H1 (cell line): ENCODE measurements around the gene MAD2L2. TPM values are rescaled to one million over a fixed set of nuclear protein-coding genes. Genes with fewer than 3 reads are reported as not detected.

Experiments used
- CTCF ChIA-PET: fragments of 300-600 bp; sonication (Branson Sonifier 250); formaldehyde crosslinking; loops from one replicate; lab custom pipeline; 2021; ENCODE audit not compliant: partially characterized antibody; lab: Charles Lee
- POLR2A ChIA-PET: fragments of 300-600 bp; sonication (Branson Sonifier 250); formaldehyde crosslinking; loops from one replicate; lab custom pipeline; 2021; ENCODE audit warnings: inconsistent platforms; ENCODE audit not compliant: partially characterized antibody; lab: Charles Lee
- DNase-seq, 2 experiments: peaks; one replicate each; pipeline versions ENCODE4 v3.0.0 to v3.0.0-alpha.2; 2010 to 2022; ENCODE audit warnings: low spot score in 2 of 2, low read depth in 1 of 2, mixed read lengths in 1 of 2
- FAIRE-seq: peaks from 2 replicates; lab custom pipeline; 2011; peaks lifted over from hg19 to GRCh38; lab: Jason Lieb, UNC
- H2AFZ ChIP-seq: 2 replicates; pipeline ENCODE4 v1.8.1; 2012; ENCODE audit warnings: low read length, inconsistent platforms
- H2AK5ac ChIP-seq: 2 replicates; pipeline ENCODE4 v1.6.1; 2013; ENCODE audit warnings: low read depth, low read length
- H2BK120ac ChIP-seq: replicated peaks from 2 replicates; pipeline ENCODE3; 2013; ENCODE audit warnings: low read depth, low read length, inconsistent platforms
- H2BK12ac ChIP-seq: 2 replicates; pipeline ENCODE4 v1.6.1; 2013; ENCODE audit warnings: low read depth, low read length
- H2BK15ac ChIP-seq: 2 replicates; pipeline ENCODE4 v1.6.1; 2013; ENCODE audit warnings: low read length
- H2BK20ac ChIP-seq: 2 replicates; pipeline ENCODE4 v1.6.1; 2013; ENCODE audit warnings: low read length
- H2BK5ac ChIP-seq: 2 replicates; pipeline ENCODE4 v1.6.1; 2013; ENCODE audit warnings: low read depth, low read length
- H3K14ac ChIP-seq: 2 replicates; pipeline ENCODE4 v1.6.1; 2013; ENCODE audit warnings: inconsistent platforms; ENCODE audit not compliant: insufficient read length
- H3K18ac ChIP-seq: 2 replicates; pipeline ENCODE4 v1.6.1; 2013; ENCODE audit warnings: low read length; ENCODE audit errors: extremely low read depth
- H3K23ac ChIP-seq: 2 replicates; pipeline ENCODE4 v1.6.1; 2013; ENCODE audit warnings: inconsistent platforms; ENCODE audit not compliant: insufficient read length
- H3K23me2 ChIP-seq: 2 replicates; pipeline ENCODE4 v1.6.1; 2013; ENCODE audit warnings: low read depth, low read length
- H3K27ac ChIP-seq: 2 replicates; pipeline ENCODE4 v1.6.1; 2011; ENCODE audit warnings: low read depth, low read length, inconsistent platforms
- H3K27me3 ChIP-seq, 4 experiments: replicated peaks in 1 of 4; 1 replicate in 1 of 4; 2 replicates in 3 of 4; pipeline versions ENCODE4 v1.6.1 to v1.8.1; 2011 to 2013; ENCODE audit warnings: low read length in 3 of 4, mild to moderate bottlenecking in 3 of 4, inconsistent platforms in 2 of 4, mixed read lengths in 2 of 4, moderate library complexity in 1 of 4; ENCODE audit not compliant: control insufficient read depth in 3 of 4, insufficient read depth in 3 of 4; ENCODE audit errors: extremely low read depth in 1 of 4
- H3K36me3 ChIP-seq, 4 experiments: 2 replicates each; pipeline versions ENCODE4 v1.6.1 to v1.8.1; 2011 to 2013; ENCODE audit warnings: mild to moderate bottlenecking in 4 of 4, low read length in 3 of 4, moderate library complexity in 2 of 4, control low read depth in 1 of 4, inconsistent platforms in 1 of 4; ENCODE audit not compliant: insufficient read depth in 4 of 4, control insufficient read depth in 2 of 4
- H3K4ac ChIP-seq: replicated peaks from 2 replicates; pipeline ENCODE3; 2013; ENCODE audit warnings: low read length, low read depth, mixed read lengths, inconsistent platforms; ENCODE audit not compliant: insufficient read length
- H3K4me1 ChIP-seq, 4 experiments: replicated peaks in 1 of 4; 1 replicate in 1 of 4; 2 replicates in 3 of 4; pipeline versions ENCODE4 v1.6.1 to v1.8.1; 2011 to 2013; ENCODE audit warnings: low read length in 3 of 4, inconsistent platforms in 2 of 4, mixed read lengths in 1 of 4; ENCODE audit not compliant: insufficient read depth in 4 of 4, control insufficient read depth in 3 of 4
- H3K4me2 ChIP-seq, 2 experiments: 2 replicates each; pipeline versions ENCODE4 v1.6.1 to v1.8.1; 2011 to 2013; ENCODE audit warnings: low read depth in 2 of 2, low read length in 2 of 2, control low read depth in 1 of 2, inconsistent platforms in 1 of 2, mild to moderate bottlenecking in 1 of 2; ENCODE audit not compliant: insufficient read depth in 1 of 2
- H3K4me3 ChIP-seq, 4 experiments: fragments of 200-600, 300-600 bp in 1 of 4; sonication (generic), shearing (Covaris generic), sonication (Bioruptor Twin) in 1 of 4; 2 replicates each; pipeline versions ENCODE4 v1.5.1 to v1.8.1; 2011 to 2016; ENCODE audit warnings: low read length in 4 of 4, low read depth in 3 of 4, control low read depth in 2 of 4, inconsistent platforms in 2 of 4, mild to moderate bottlenecking in 2 of 4, mixed read lengths in 1 of 4, moderate library complexity in 1 of 4; ENCODE audit not compliant: insufficient read depth in 2 of 4; ENCODE audit errors: extremely low read depth in 1 of 4
- H3K56ac ChIP-seq: replicated peaks from 2 replicates; pipeline ENCODE3; 2013; ENCODE audit warnings: low read depth, mild to moderate bottlenecking, mixed read lengths, low read length, inconsistent platforms; ENCODE audit not compliant: insufficient read length
- H3K79me1 ChIP-seq: 2 replicates; pipeline ENCODE4 v1.6.1; 2013; ENCODE audit warnings: low read depth, low read length, control low read depth
- H3K79me2 ChIP-seq, 2 experiments: 2 replicates each; pipeline versions ENCODE4 v1.6.1 to v1.8.1; 2012 to 2013; ENCODE audit warnings: low read length in 2 of 2, mild to moderate bottlenecking in 2 of 2, inconsistent platforms in 1 of 2; ENCODE audit not compliant: insufficient read depth in 2 of 2, control insufficient read depth in 1 of 2
- H3K9ac ChIP-seq, 4 experiments: replicated peaks in 1 of 4; 1 replicate in 1 of 4; 2 replicates in 3 of 4; pipeline versions ENCODE4 v1.6.1 to v1.8.1; 2011 to 2013; ENCODE audit warnings: low read depth in 3 of 4, low read length in 3 of 4, control low read depth in 2 of 4, mild to moderate bottlenecking in 2 of 4, moderate library complexity in 2 of 4, inconsistent platforms in 1 of 4; ENCODE audit errors: extremely low read depth in 1 of 4
- H3K9me3 ChIP-seq, 2 experiments: 2 replicates each; pipeline versions ENCODE4 v1.6.1 to v1.8.1; 2012 to 2013; ENCODE audit warnings: mild to moderate bottlenecking in 2 of 2, moderate library complexity in 2 of 2, control low read depth in 1 of 2, inconsistent platforms in 1 of 2, low read depth in 1 of 2, low read length in 1 of 2, mixed read lengths in 1 of 2; ENCODE audit not compliant: insufficient read depth in 2 of 2
- H4K20me1 ChIP-seq, 2 experiments: replicated peaks in 1 of 2; 2 replicates each; pipeline versions ENCODE3 to v1.8.1; 2011 to 2013; ENCODE audit warnings: inconsistent platforms in 2 of 2, low read length in 2 of 2, mild to moderate bottlenecking in 1 of 2; ENCODE audit not compliant: insufficient read depth in 2 of 2, control insufficient read depth in 1 of 2
- H4K5ac ChIP-seq: 2 replicates; pipeline ENCODE4 v1.6.1; 2013; ENCODE audit warnings: low read length, low read depth, mixed read lengths, inconsistent platforms; ENCODE audit not compliant: insufficient read length
- H4K8ac ChIP-seq: 2 replicates; pipeline ENCODE4 v1.8.0; 2013; ENCODE audit warnings: mild to moderate bottlenecking, moderate library complexity, low read length, inconsistent platforms; ENCODE audit not compliant: insufficient read depth; ENCODE audit errors: extremely low read depth
- H4K91ac ChIP-seq: replicated peaks from 2 replicates; pipeline ENCODE3; 2013; ENCODE audit warnings: low read length, mixed read lengths, inconsistent platforms; ENCODE audit not compliant: insufficient read length
- CEBPB ChIP-seq: IDR thresholded peaks from 2 replicates; pipeline ENCODE4 v1.6.1; 2012; ENCODE audit warnings: low read depth, low read length
- CREB1 ChIP-seq: IDR thresholded peaks from 2 replicates; pipeline ENCODE4 v1.6.1; 2012; ENCODE audit warnings: inconsistent platforms
- EP300 ChIP-seq, 2 experiments: IDR thresholded peaks; 1 replicate in 1 of 2; 2 replicates in 1 of 2; pipeline ENCODE4 v1.6.1; 2011 to 2012; ENCODE audit warnings: low read depth in 2 of 2, low read length in 2 of 2, mild to moderate bottlenecking in 2 of 2, borderline replicate concordance in 1 of 2, inconsistent platforms in 1 of 2, moderate library complexity in 1 of 2
- EZH2 ChIP-seq: fragments of 200-600 bp; sonication (generic); IDR thresholded peaks from 2 replicates; pipeline ENCODE4 v1.7.1; 2012; ENCODE audit warnings: low read depth, mild to moderate bottlenecking, moderate library complexity, low read length, inconsistent platforms; ENCODE audit not compliant: severe bottlenecking
- KDM1A ChIP-seq: fragments of 200-600, 300-600 bp; sonication (generic); IDR thresholded peaks from 2 replicates; pipeline ENCODE4 v1.7.1; 2016; ENCODE audit warnings: mild to moderate bottlenecking, low read length, borderline replicate concordance
- NRF1 ChIP-seq: IDR thresholded peaks from 2 replicates; pipeline ENCODE4 v1.6.1; 2011; ENCODE audit warnings: mild to moderate bottlenecking, low read depth, low read length, improper control_type of control experiment
- PHF8 ChIP-seq: fragments of 200-600 bp; sonication (generic); conservative IDR thresholded peaks from 2 replicates; pipeline ENCODE4 v1.7.1; 2012; ENCODE audit warnings: low read depth, mild to moderate bottlenecking, inconsistent platforms, low read length, moderate library complexity
- POLR2A ChIP-seq, 2 experiments: IDR thresholded peaks; 1 replicate in 1 of 2; 2 replicates in 1 of 2; pipeline ENCODE4 v1.6.1; 2011; ENCODE audit warnings: low read depth in 2 of 2, low read length in 2 of 2, mild to moderate bottlenecking in 2 of 2; ENCODE audit errors: control extremely low read depth in 1 of 2
- POU5F1 ChIP-seq: IDR thresholded peaks from 2 replicates; pipeline ENCODE4 v1.6.1; 2011; ENCODE audit warnings: low read depth, mild to moderate bottlenecking, low read length, moderate library complexity
- RAD21 ChIP-seq, 2 experiments: IDR thresholded peaks in 1 of 2; conservative IDR thresholded peaks in 1 of 2; 2 replicates each; pipeline ENCODE4 v1.6.1; 2011; ENCODE audit warnings: low read depth in 2 of 2, low read length in 2 of 2, improper control_type of control experiment in 1 of 2, inconsistent platforms in 1 of 2, mild to moderate bottlenecking in 1 of 2, moderate library complexity in 1 of 2
- RBBP5 ChIP-seq: IDR thresholded peaks from 2 replicates; pipeline ENCODE4 v1.7.1; 2012; ENCODE audit warnings: low read depth, mild to moderate bottlenecking, inconsistent platforms, low read length, moderate library complexity, borderline replicate concordance
- RXRA ChIP-seq: IDR thresholded peaks from 2 replicates; pipeline ENCODE4 v1.6.1; 2011; ENCODE audit warnings: low read depth, mild to moderate bottlenecking, low read length, moderate library complexity; ENCODE audit not compliant: insufficient read depth
- WGBS, 2 experiments: shearing (Covaris generic) in 1 of 2; methylation state at CpG; one replicate each; pipeline versions ENCODE4 v1.1.6 to v1.1.7; 2013 to 2015; ENCODE audit warnings: low lambda C conversion rate in 2 of 2, mixed read lengths in 2 of 2, inconsistent platforms in 1 of 2, low coverage in 1 of 2, missing lambda C conversion rate in 1 of 2; ENCODE audit not compliant: insufficient replicate concordance in 2 of 2, insufficient coverage in 1 of 2, insufficient read length in 1 of 2; ENCODE audit errors: extremely low coverage in 1 of 2, missing lambda C conversion rate in 1 of 2; 5-methylcytosine and 5-hydroxymethylcytosine counted together
- polyA plus RNA-seq, 7 experiments: library from polyadenylated mRNA; depleted of rRNA in 3 of 7; stranded (reverse) in 5 of 7; unstranded in 2 of 7; fragments of >200 nt in 5 of 7; fragments of 200-250 nt in 2 of 7; gene quantifications; 1 replicate in 5 of 7; 2 replicates in 1 of 7; 4 replicates in 1 of 7; pipeline versions ENCODE4 v1.2.1 to v1.2.3, GENCODE V29; 2011 to 2013; ENCODE audit warnings: missing spikeins in 2 of 7, mixed read lengths in 2 of 7
- total RNA-seq: library from RNA; stranded (reverse); fragmentation: NEBNext Ultra II Directional; extraction: Animal tissue kit (Norgen Biotek cat#: 25700); gene quantifications from 2 replicates; pipeline ENCODE4 v1.2.1, GENCODE V29; 2021
- TF ChIP-seq, protein P1 (sequence below): IDR thresholded peaks from 2 replicates; pipeline ENCODE4 v1.6.1; 2012; ENCODE audit warnings: inconsistent platforms

MAD2L2 gene
- total and polyA plus RNA-seq, 2 of the 8 experiments (the other 6 are each of a cell fraction or from before 2014, with no cell fraction given): 310 to 469 TPM

DNA sequence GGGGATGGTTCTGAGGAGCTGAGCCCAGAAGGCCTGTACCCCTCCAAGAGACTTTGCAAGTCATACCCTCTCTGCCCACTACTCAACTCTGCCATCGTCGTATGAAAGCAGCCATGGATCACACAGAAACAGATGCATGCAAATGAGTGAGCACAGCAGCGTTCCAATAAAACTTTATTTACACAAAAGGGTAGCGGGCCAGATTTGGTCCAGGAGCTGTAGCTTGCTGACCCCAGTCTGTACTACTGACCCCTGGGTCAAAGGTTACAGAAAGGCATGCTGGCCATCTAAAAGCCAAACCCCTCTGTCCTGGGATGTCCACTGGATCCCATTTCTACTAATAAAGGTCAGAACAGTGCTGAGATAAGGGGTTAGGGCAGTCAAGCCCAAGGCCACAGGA is 46.2 kb upstream of the MAD2L2 start:
- CTCF ChIA-PET: interaction anchor here (0.8 to 4.2 kb wide), 8 partner anchors 12 to 77 kb away, joined by 3 to 13 read pairs (median 6); partner anchors contain the start of genes C1orf167 and FBXO6
- peaks cover 0 to 1% of the 10 kb centered on the region in 2 experiments for H4K20me1 ChIP-seq
- WGBS, 2 experiments: 92% methylated on average over 4 of the region's 4 CpGs; no CpG with 5 or more reads in 1 of the 2 experiments
- TF ChIP-seq NRF1 (no peak), POLR2A (IDR thresholded peaks at IDR 0.05; ENCODE audit: control extremely low read depth in 1 of 2, low read depth in 2 of 2, low read length in 2 of 2) (no peak), KDM1A (no peak), PHF8 (no peak), CREB1 (no peak), RAD21 (IDR thresholded peaks at IDR 0.05 in 1 of 2, conservative IDR thresholded peaks at IDR 0.05 in 1 of 2; ENCODE audit: low read depth in 2 of 2, low read length in 2 of 2) (no peak), CEBPB (no peak), RBBP5 (no peak), RXRA (no peak), EZH2 (no peak), POU5F1 (no peak), EP300 (IDR thresholded peaks at IDR 0.05; ENCODE audit: borderline replicate concordance in 1 of 2, low read depth in 2 of 2, low read length in 2 of 2) (no peak)
- TF ChIP-seq, protein P1, sequence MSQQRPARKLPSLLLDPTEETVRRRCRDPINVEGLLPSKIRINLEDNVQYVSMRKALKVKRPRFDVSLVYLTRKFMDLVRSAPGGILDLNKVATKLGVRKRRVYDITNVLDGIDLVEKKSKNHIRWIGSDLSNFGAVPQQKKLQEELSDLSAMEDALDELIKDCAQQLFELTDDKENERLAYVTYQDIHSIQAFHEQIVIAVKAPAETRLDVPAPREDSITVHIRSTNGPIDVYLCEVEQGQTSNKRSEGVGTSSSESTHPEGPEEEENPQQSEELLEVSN: no peak

More for the DNA sequence above, 46.2 kb upstream of the MAD2L2 start:
- no peak overlapping the region for H3K14ac ChIP-seq
- no peak overlapping the region for H3K4me2 ChIP-seq
- peaks cover 4% of the 10 kb centered on the region; the same call in 1 of the 2 replicates for H3K23me2 ChIP-seq
- H3K4me3 ChIP-seq: no peak overlapping the region
- H4K8ac ChIP-seq: no peak overlapping the region
- H2AFZ ChIP-seq: no peak overlapping the region
- H3K4ac ChIP-seq: no peak overlapping the region
- H3K36me3 ChIP-seq: no peaks in the 10 kb centered on the region
- no peaks in the 10 kb centered on the region for H3K27me3 ChIP-seq
- H2BK120ac ChIP-seq: no peak overlapping the region
- H3K79me1 ChIP-seq: no peaks in the 10 kb centered on the region
- no peak overlapping the region for H2AK5ac ChIP-seq
- H2BK12ac ChIP-seq: no peak overlapping the region
- POLR2A ChIA-PET: interaction anchor here (0.8 to 2.3 kb wide), 6 partner anchors 9 to 62 kb away, joined by 3 to 13 read pairs (median 4); partner anchors contain the start of gene AGTRAP
- no peak overlapping the region for H3K18ac ChIP-seq
- FAIRE-seq: no peak
- peak overlapping the region; percentile 84; the same call in 1 of the 2 replicates for H2BK15ac ChIP-seq
- no peaks in the 10 kb centered on the region for H3K9me3 ChIP-seq
- H3K27ac ChIP-seq: no peak overlapping the region
- H3K9ac ChIP-seq: peak overlapping the region in 1 of 4 experiments; percentile 28; a peak in 1 of 7 replicates
- 0 out of 2 replicates have a peak overlapping the region, but pooled peaks have one; percentile 3 for H2BK20ac ChIP-seq
- H4K91ac ChIP-seq: no peak overlapping the region
- peak overlapping the region; percentile 52 for H2BK5ac ChIP-seq
- H4K5ac ChIP-seq: no peak overlapping the region
- peaks cover 4 to 35% (median 30%) of the 10 kb centered on the region in 4 experiments for H3K4me1 ChIP-seq
- no peak overlapping the region for H3K23ac ChIP-seq
- no peak for DNase-seq
- H3K79me2 ChIP-seq: no peaks in the 10 kb centered on the region
- no peak overlapping the region for H3K56ac ChIP-seq
